HEK293T (cell line): Measurements from ENCODE around the gene FAM20C.

ENCODE experiments used
- CTCF ChIA-PET: fragments of 350-600 bp; formaldehyde crosslinking; extraction: SDS; loops from one replicate; lab custom pipeline; 2021; ENCODE audit warnings: antibody characterized with exemption, inconsistent platforms; lab: Yijun Ruan, JAX
- POLR2A ChIA-PET: fragments of 350-600 bp; formaldehyde crosslinking; extraction: SDS; loops from one replicate; lab custom pipeline; 2020; ENCODE audit warnings: antibody characterized with exemption, inconsistent platforms; lab: Yijun Ruan, JAX
- DNase-seq: peaks from one replicate; pipeline ENCODE4 v3.0.0; 2012; ENCODE audit warnings: mixed read lengths; ENCODE audit errors: extremely low spot score
- ARNT ChIP-seq: fragments of 450-650 bp; IDR thresholded peaks from 2 replicates; pipeline ENCODE4 v1.6.1; 2017; ENCODE audit warnings: mild to moderate bottlenecking
- BHLHE40 ChIP-seq: fragments of 450-650 bp; IDR thresholded peaks from 2 replicates; pipeline ENCODE4 v1.6.1; 2016; ENCODE audit warnings: mild to moderate bottlenecking, moderate library complexity, borderline replicate concordance
- CTBP1 ChIP-seq: fragments of 450-650 bp; IDR thresholded peaks from 2 replicates; pipeline ENCODE4 v1.6.1; 2016; ENCODE audit warnings: borderline replicate concordance
- ELF4 ChIP-seq: fragments of 450-650 bp; IDR thresholded peaks from 2 replicates; pipeline ENCODE4 v1.6.1; 2017; ENCODE audit warnings: antibody characterized with exemption
- FOXA1 ChIP-seq: fragments of 450-650 bp; IDR thresholded peaks from 2 replicates; pipeline ENCODE4 v1.6.1; 2016; ENCODE audit warnings: mild to moderate bottlenecking
- FOXK2 ChIP-seq: fragments of 450-650 bp; IDR thresholded peaks from 2 replicates; pipeline ENCODE4 v1.6.1; 2016; ENCODE audit warnings: mild to moderate bottlenecking
- FOXM1 ChIP-seq: fragments of 450-650 bp; IDR thresholded peaks from 2 replicates; pipeline ENCODE4 v1.6.1; 2017; ENCODE audit warnings: mild to moderate bottlenecking, borderline replicate concordance
- HDGF ChIP-seq: fragments of 450-650 bp; IDR thresholded peaks from 2 replicates; pipeline ENCODE4 v1.6.1; 2017; ENCODE audit warnings: antibody characterized with exemption, borderline replicate concordance
- L3MBTL2 ChIP-seq: fragments of 450-650 bp; conservative IDR thresholded peaks from 2 replicates; pipeline ENCODE4 v1.6.1; 2016; ENCODE audit warnings: mild to moderate bottlenecking
- LEF1 ChIP-seq: fragments of 450-650 bp; IDR thresholded peaks from 2 replicates; pipeline ENCODE4 v1.6.1; 2017; ENCODE audit warnings: mild to moderate bottlenecking, borderline replicate concordance
- NFRKB ChIP-seq: fragments of 450-650 bp; IDR thresholded peaks from 2 replicates; pipeline ENCODE4 v1.6.1; 2016; ENCODE audit warnings: mild to moderate bottlenecking, moderate library complexity
- SP1 ChIP-seq: fragments of 450-650 bp; IDR thresholded peaks from 2 replicates; pipeline ENCODE4 v1.6.1; 2017
- SUZ12 ChIP-seq: fragments of 450-650 bp; IDR thresholded peaks from 2 replicates; pipeline ENCODE4 v1.6.1; 2016; ENCODE audit warnings: mild to moderate bottlenecking
- TARDBP ChIP-seq: fragments of 450-650 bp; IDR thresholded peaks from 2 replicates; pipeline ENCODE4 v1.6.1; 2016
- ZNF384 ChIP-seq: fragments of 450-650 bp; IDR thresholded peaks from 2 replicates; pipeline ENCODE4 v1.6.1; 2016
- TF ChIP-seq, protein P1 (sequence below): fragments of 450-650 bp; IDR thresholded peaks from 2 replicates; pipeline ENCODE4 v1.6.1; 2016

Gene FAM20C

DNA sequence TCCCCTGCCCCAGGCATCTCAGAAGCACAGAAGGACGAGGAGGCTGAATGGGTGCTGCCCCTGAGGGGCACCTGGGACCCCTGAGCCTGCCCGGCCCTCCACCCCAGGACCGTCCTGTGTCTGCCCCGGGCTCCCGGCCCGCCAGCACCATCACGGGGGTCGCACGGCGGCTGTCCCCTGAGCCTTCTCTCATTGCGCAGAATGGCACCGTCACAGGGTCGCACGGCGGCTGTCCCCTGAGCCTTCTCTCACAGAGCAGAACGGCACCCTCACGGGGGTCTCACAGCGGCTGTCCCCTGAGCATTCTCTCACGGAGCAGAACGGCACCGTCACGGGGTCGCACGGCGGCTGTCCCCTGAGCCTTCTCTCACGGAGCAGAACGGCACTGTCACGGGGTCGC, 31.5 kb downstream of the FAM20C start:
- ChIA-PET CTCF (no interaction called here), POLR2A (no interaction called here)
- TF ChIP-seq HDGF = no peak
- no peak for TF ChIP-seq BHLHE40
- no peak for DNase-seq

DNA sequence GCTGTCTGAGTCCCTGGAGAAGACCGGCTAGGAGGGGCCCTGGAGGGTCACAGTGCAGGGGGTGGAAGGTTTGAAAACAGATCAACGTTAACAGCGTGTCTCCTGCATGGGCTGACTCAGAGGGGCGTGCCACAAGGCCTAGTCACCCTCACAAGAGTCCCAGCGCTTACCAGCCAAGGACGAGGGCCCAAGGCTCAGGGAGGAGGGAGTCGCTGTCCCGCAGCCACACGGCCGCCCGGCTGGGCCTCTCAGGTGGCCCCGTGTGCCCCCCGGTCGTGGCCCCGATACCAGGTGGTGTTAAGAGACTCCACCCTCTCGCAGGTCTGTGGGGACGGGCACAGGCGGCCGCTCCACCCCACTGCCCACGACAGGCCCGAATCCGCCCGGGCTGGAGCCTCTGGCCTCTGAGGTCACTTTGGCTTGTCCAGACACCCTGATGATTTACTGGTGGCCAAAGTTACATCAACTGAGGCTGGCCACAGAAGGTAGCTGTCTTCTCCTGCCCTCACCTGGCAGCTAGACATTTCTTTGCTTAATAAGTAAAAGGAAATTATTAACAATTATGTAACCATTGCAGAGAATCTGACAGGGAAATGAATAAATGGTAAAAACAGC, 34.0 kb downstream of the FAM20C start:
- DNase-seq = no peak
- POLR2A ChIA-PET = no interaction called here
- TF ChIP-seq CTBP1 = no peak
- TF ChIP-seq ELF4 = no peak
- TF ChIP-seq SP1 = no peak
- TF ChIP-seq HDGF = no peak
- TF ChIP-seq L3MBTL2 = no peak
- no peak for TF ChIP-seq BHLHE40
- TF ChIP-seq FOXM1 = no peak
- no peak for TF ChIP-seq FOXK2
- TF ChIP-seq, protein P1, sequence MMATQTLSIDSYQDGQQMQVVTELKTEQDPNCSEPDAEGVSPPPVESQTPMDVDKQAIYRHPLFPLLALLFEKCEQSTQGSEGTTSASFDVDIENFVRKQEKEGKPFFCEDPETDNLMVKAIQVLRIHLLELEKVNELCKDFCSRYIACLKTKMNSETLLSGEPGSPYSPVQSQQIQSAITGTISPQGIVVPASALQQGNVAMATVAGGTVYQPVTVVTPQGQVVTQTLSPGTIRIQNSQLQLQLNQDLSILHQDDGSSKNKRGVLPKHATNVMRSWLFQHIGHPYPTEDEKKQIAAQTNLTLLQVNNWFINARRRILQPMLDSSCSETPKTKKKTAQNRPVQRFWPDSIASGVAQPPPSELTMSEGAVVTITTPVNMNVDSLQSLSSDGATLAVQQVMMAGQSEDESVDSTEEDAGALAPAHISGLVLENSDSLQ = no peak
- TF ChIP-seq ZNF384 = no peak
- TF ChIP-seq FOXA1 = no peak
- TF ChIP-seq SUZ12 = no peak
- TF ChIP-seq NFRKB = no peak
- TF ChIP-seq LEF1 = no peak
- TF ChIP-seq TARDBP = no peak
- no peak for TF ChIP-seq ARNT
- CTCF ChIA-PET = interaction anchor here (0.6 kb wide), 1 partner anchor 38 kb away, joined by 3 read pairs; no protein-coding TSS in a partner anchor

DNA sequence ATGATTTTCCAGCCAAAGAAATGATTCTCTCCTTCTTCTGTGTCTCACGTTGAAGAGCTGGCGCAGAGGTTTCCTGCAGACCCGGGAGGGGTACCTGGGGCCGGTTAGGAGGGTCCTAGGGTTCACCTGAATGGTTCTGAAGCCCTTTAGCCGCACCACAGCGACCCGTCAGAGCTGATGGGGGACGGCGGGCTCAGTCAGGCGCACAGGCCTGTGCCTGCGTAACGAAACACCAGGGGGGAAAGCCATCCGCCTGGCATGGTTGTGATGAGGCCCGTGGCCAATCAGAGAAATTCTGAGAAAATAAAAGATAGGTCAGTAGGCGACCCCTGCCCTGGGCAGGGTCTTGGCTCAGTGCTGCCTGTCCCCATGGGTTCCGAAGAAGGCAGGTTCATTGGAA, 35.6 kb downstream of the FAM20C start:
- TF ChIP-seq SP1 = no peak
- no peak for TF ChIP-seq HDGF
- TF ChIP-seq ELF4 = no peak
- TF ChIP-seq NFRKB = no peak
- no peak for TF ChIP-seq FOXA1
- TF ChIP-seq TARDBP = no peak
- no peak for TF ChIP-seq FOXK2
- DNase-seq = no peak
- POLR2A ChIA-PET = no interaction called here
- CTCF ChIA-PET = no interaction called here

DNA sequence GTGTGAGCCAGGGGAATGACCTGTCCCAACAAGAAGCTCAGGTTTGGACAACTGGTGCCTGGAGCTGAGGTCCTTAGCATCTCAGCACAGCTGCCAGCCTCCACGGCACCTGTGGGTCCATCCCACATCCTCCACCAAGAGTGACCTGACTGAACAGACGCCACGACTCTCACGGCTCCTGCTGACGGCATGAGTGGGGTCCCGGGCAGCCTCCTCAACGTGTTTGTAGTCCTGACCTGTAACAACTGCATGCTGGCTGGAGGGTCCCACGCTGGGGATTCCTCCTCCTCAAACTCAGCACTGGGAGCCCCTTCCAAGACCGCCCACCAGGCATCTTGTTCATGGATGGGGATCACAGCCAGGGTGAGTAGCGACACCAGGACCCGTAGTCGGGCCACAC, 36.2 kb downstream of the FAM20C start:
- no peak for TF ChIP-seq ELF4
- TF ChIP-seq SUZ12 = no peak
- TF ChIP-seq LEF1 = no peak
- no peak for TF ChIP-seq FOXA1
- no peak for TF ChIP-seq L3MBTL2
- no peak for TF ChIP-seq FOXM1
- TF ChIP-seq BHLHE40 = no peak
- TF ChIP-seq CTBP1 = no peak
- TF ChIP-seq HDGF = no peak
- no peak for TF ChIP-seq ARNT
- TF ChIP-seq NFRKB = no peak
- TF ChIP-seq TARDBP = no peak
- no peak for TF ChIP-seq FOXK2
- TF ChIP-seq ZNF384 = no peak
- CTCF ChIA-PET = no interaction called here
- POLR2A ChIA-PET = no interaction called here
- no peak for DNase-seq

DNA sequence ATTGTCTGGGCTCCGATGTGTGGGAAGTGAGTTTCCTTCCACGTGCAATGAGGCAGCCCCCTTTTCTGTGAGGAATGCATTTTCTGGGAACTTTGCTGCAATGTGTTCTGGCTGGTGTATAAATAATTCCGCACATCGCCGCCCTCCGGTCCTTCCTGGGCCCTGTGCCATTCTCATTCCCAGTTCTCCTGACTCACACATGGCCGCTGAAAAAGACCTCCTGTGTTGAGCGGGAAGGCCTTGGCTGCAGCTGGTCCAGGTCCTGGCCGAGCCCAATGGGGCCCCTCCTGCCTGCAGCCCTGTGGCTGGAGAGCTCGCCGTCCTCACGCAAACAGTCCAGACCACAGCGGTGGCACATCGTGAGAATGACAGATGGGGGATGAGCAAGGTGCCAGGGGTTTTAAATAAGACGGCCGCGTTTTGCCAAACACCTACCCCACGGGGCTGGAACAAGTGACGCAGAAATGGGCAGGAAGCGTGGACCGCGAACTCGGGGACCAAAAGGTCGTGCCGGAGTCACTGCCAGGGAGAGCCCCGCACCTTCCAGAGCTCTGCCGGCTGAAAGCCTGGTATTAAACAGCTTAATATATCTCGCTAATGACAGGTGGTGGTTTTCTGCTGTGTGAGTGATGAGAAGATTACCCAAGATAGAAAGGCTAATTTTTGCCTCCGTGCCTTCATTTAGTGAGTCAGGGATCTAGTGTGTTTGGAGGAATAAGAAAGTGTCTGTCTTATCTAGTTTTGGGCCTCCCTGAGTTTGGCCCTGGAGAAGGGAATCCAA, 37.0 kb downstream of the FAM20C start:
- CTCF ChIA-PET = no interaction called here
- POLR2A ChIA-PET = no interaction called here
- DNase-seq = no peak
- no peak for TF ChIP-seq ELF4
- TF ChIP-seq FOXK2 = no peak
- TF ChIP-seq BHLHE40 = no peak
- TF ChIP-seq, protein P1 = no peak
- TF ChIP-seq ZNF384 = no peak
- no peak for TF ChIP-seq TARDBP
- no peak for TF ChIP-seq HDGF
- TF ChIP-seq SP1 = no peak
- no peak for TF ChIP-seq LEF1
- TF ChIP-seq FOXA1 = no peak
- TF ChIP-seq CTBP1 = no peak
- no peak for TF ChIP-seq L3MBTL2
- no peak for TF ChIP-seq ARNT
- TF ChIP-seq SUZ12 = no peak
- TF ChIP-seq NFRKB = no peak
- no peak for TF ChIP-seq FOXM1

DNA sequence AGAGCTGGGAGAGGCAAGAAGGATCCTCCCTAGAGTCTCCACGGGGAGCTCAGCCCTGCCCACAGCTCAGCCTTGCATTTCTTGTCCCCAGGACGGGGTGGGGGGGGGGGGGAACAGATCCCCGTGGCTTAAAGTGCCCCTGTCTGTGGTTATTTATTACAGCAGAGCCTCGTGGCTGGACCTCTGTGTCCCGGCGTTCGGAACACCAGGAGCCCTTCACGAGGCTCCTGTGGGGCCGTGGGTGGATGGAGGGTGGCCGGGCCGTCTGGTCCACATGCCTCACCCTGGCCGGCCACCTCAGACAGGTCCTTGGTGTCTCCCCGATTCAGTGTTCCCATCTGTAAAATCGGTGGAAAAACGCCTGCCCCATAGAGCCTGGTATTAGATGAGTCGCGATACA, 37.9 kb downstream of the FAM20C start:
- ChIA-PET CTCF (no interaction called here), POLR2A (no interaction called here)
- no peak for TF ChIP-seq TARDBP
- no peak for TF ChIP-seq SUZ12
- TF ChIP-seq FOXM1 = no peak
- no peak for TF ChIP-seq ARNT
- TF ChIP-seq BHLHE40 = no peak
- no peak for TF ChIP-seq LEF1
- no peak for TF ChIP-seq HDGF
- no peak for TF ChIP-seq SP1
- no peak for TF ChIP-seq ZNF384
- TF ChIP-seq, protein P1 = no peak
- TF ChIP-seq CTBP1 = no peak
- no peak for TF ChIP-seq L3MBTL2
- TF ChIP-seq FOXA1 = no peak
- no peak for TF ChIP-seq ELF4
- no peak for TF ChIP-seq NFRKB
- TF ChIP-seq FOXK2 = no peak
- no peak for DNase-seq
